GM21528 (cell line): ENCODE measurements around the gene SDSL.

Experiments
- ATAC-seq: cut with Tn5 transposase; IDR thresholded peaks from one replicate; pipeline ENCODE4 v1.9.1; 2021; ENCODE audit warnings: mild to moderate bottlenecking, moderate library complexity; ENCODE audit not compliant: unreplicated experiment, low FRiP score

SDSL gene

GRCh38 chr12:113416091-113416754 lies 6.0 kb upstream of the SDSL start:
- ATAC-seq: no peak

GRCh38 chr12:113418213-113418879 lies 3.8 kb upstream of the SDSL start:
- no peak for ATAC-seq

GRCh38 chr12:113420996-113421595 lies 1.1 kb upstream of the SDSL start:
- no peak for ATAC-seq

- no peak for ATAC-seq
These were observed 898 bp downstream of the SDSL start for GRCh38 chr12:113422886-113423669.

- ATAC-seq: no peak
These were observed 2.3 kb downstream of the SDSL start for GRCh38 chr12:113424456-113424855.

- ATAC-seq: no peak
These were observed 3.0 kb downstream of the SDSL start for GRCh38 chr12:113424915-113425823.

GRCh38 chr12:113425960-113426453 lies 3.8 kb downstream of the SDSL start:
- no peak for ATAC-seq

GRCh38 chr12:113427882-113428281 lies 5.7 kb downstream of the SDSL start:
- ATAC-seq: no peak

GRCh38 chr12:113428482-113428881 lies 6.3 kb downstream of the SDSL start:
- ATAC-seq: no peak

- ATAC-seq: no peak
These were observed 10.8 kb downstream of the SDSL start for GRCh38 chr12:113432986-113433385.

GRCh38 chr12:113435367-113435766 lies 13.2 kb downstream of the SDSL start:
- no peak for ATAC-seq

GRCh38 chr12:113436586-113436985 lies 14.4 kb downstream of the SDSL start:
- ATAC-seq: no peak

GRCh38 chr12:113436993-113437728 lies 15.0 kb downstream of the SDSL start:
- ATAC-seq: no peak

GRCh38 chr12:113437729-113438100 lies 15.5 kb downstream of the SDSL start:
- ATAC-seq: no peak

- ATAC-seq: no peak
These were observed 16.5 kb downstream of the SDSL start for GRCh38 chr12:113438523-113439300.

GRCh38 chr12:113439301-113439597 lies 17.1 kb downstream of the SDSL start:
- ATAC-seq: no peak

- ATAC-seq: no peak
These were observed 17.4 kb downstream of the SDSL start for GRCh38 chr12:113439606-113440030.

- no peak for ATAC-seq
These were observed 18.2 kb downstream of the SDSL start for GRCh38 chr12:113440336-113440735.
